ENCODE data around the gene KRT75. TPM values are rescaled to one million over a fixed set of nuclear protein-coding genes. Genes with fewer than 3 reads are reported as not detected.

Gene KRT75
- total RNA-seq = not detected in 2 replicates

GRCh38 chr12:52434081-52434733, at the start of gene KRT75:
Gene KRT75, minus strand, starts transcription at chr12:52434371. Its CDS starts 67 bp downstream, at chr12:52434304.

GRCh38 chr12:52473768-52474167, 39.6 kb upstream of the KRT75 start, which contains the start of gene KRT6C:
Gene KRT6C, minus strand, starts transcription at chr12:52473805. Its CDS starts 68 bp downstream, at chr12:52473737.

GRCh38 chr12:52452101-52452500, 17.9 kb upstream of the KRT75 start, which contains the start of gene KRT6B:
Gene KRT6B, minus strand, starts transcription at chr12:52452146. Its CDS starts 68 bp downstream, at chr12:52452078.

GRCh38 chr12:52405922-52406385, 28.2 kb downstream of the KRT75 start, which contains the start of gene KRT82:
Gene KRT82, minus strand, starts transcription at chr12:52406335. Its CDS starts 58 bp downstream, at chr12:52406277.

GRCh38 chr12:52385226-52385702, 48.9 kb downstream of the KRT75 start, which contains the start of gene KRT84:
Gene KRT84, minus strand, starts transcription at chr12:52385652. Its CDS starts 67 bp downstream, at chr12:52385585.

Other genes with a start within 250 kb of the KRT75 start
- gene KRT80, start 242.4 kb downstream of the KRT75 start, total RNA-seq = under 0.01 TPM in 2 replicates
- 2.7 and 4.7 TPM in 2 replicates for gene KRT7, start 201.1 kb downstream of the KRT75 start, total RNA-seq
- gene KRT86, start 159.7 kb downstream of the KRT75 start, total RNA-seq = not detected in 2 replicates
- under 0.01 TPM in 1 of 2 replicates, not detected in the other for gene KRT81, start 142.8 kb downstream of the KRT75 start, total RNA-seq
- not detected in 2 replicates for gene KRT83, start 113.0 kb downstream of the KRT75 start, total RNA-seq
- not detected in 2 replicates for gene KRT85, start 66.9 kb downstream of the KRT75 start, total RNA-seq
- gene KRT84, start 48.7 kb downstream of the KRT75 start, total RNA-seq = not detected in 2 replicates
- gene KRT82, start 28.0 kb downstream of the KRT75 start, total RNA-seq = not detected in 2 replicates
- 0.47 and 2.0 TPM in 2 replicates for gene KRT6B, start 17.8 kb upstream of the KRT75 start, total RNA-seq
- gene KRT6C, start 39.4 kb upstream of the KRT75 start, total RNA-seq = under 0.01 TPM in 1 of 2 replicates, not detected in the other
- 2.5 and 18.4 TPM in 2 replicates for gene KRT6A, start 58.9 kb upstream of the KRT75 start, total RNA-seq
- gene KRT5, start 86.0 kb upstream of the KRT75 start, total RNA-seq = 2.7 and 14.9 TPM in 2 replicates
- not detected in 2 replicates for gene KRT71, start 118.8 kb upstream of the KRT75 start, total RNA-seq
- gene KRT74, start 139.5 kb upstream of the KRT75 start, total RNA-seq = not detected in 2 replicates
- not detected in 2 replicates for gene KRT72, start 167.1 kb upstream of the KRT75 start, total RNA-seq
- not detected in 2 replicates for gene KRT73, start 184.2 kb upstream of the KRT75 start, total RNA-seq
- not detected in 2 replicates for gene KRT2, start 217.8 kb upstream of the KRT75 start, total RNA-seq
- not detected in 2 replicates for gene KRT1, start 246.0 kb upstream of the KRT75 start, total RNA-seq